GM18517 (cell line): ENCODE measurements around the gene CIAO2B.
"Not testable (repeated sequence)": the region's sequence is repeated elsewhere in the genome, so short reads cannot be mapped to it uniquely, and the experiment has no call there.

Experiments used
- ATAC-seq: cut with Tn5 transposase; IDR thresholded peaks from one replicate; pipeline ENCODE4 v1.9.1; 2021; ENCODE audit warnings: mild to moderate bottlenecking, moderate library complexity; ENCODE audit not compliant: unreplicated experiment

Gene CIAO2B

GRCh38 chr16:66934138-66934838 lies at the start of gene CIAO2B:
Gene CIAO2B, minus strand, starts transcription at chr16:66934402. Its CDS starts 38 bp downstream, at chr16:66934364.
- peak; percentile 51 for ATAC-seq

GRCh38 chr16:66983033-66983432 lies 48.8 kb upstream of the CIAO2B start:
- no peak for ATAC-seq

GRCh38 chr16:66979011-66979717 lies 45.0 kb upstream of the CIAO2B start:
- ATAC-seq: no peak

DNA sequence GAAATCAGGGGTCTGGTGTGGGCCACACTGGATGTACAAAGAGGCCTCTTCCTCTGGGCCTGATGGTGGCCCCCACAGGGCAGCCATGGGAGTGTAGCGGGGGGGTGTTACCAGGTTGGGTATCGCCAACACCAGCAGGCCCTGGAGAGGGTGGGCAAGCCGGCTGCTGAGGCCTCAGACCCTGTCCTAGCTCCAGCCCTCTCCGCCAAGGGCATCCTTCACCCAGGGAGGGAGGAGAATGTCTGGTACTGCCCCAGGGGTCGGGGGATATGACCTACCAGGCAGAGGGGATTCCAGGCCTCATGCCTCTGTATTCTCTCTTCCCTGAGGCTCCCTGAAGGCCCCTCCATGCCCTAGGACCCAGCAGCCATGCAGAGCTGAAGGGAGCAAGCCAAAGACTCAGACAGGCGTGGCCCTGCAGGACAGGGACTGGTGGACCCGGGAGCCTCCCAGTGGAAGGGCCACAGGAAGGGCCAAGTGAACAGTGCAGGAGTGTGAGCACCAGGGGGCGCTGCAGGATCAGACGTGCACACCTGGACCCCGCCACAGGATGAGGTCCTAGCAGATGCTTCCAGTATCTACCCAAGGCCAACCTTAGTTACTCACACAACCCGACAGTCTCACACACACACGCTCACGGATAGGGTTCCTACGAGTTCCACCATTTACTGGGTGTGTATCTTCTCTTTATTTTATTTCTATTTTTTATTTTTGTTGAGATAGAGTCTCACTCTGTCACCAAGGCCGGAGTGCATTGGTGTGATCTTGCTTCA lies 43.3 kb upstream of the CIAO2B start:
- ATAC-seq: no peak

GRCh38 chr16:66976746-66977145 lies 42.5 kb upstream of the CIAO2B start:
- ATAC-seq: no peak

DNA sequence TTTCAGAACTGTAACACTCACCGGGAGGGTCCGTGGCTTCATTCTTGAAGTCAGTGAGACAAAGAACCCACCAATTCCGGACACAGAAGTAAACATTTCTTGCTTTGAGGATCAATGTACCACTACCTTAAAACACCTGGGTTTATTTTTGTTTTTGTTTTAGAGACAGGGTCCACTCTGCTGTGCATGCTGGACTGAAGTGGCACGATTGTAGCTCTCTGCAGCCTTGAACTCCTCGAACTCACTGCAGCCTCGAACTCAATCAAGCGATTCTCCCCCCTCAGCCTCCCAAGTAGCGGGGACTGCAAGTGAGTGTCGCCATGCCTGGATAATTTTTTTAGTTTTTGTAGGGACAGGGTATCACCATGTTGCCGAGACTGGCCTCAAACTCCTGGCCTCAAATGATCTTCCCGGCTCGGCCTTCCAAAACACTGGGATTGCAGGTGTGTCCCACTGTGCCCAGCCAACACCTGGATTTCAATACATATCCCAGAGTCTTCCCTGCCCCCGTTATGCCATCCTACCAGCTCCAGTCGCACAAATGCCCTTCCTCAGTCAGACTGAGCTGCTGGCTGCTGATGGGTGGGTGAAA lies 41.2 kb upstream of the CIAO2B start:
- ATAC-seq: no peak

GRCh38 chr16:66974932-66975246 lies 40.7 kb upstream of the CIAO2B start:
- ATAC-seq: not testable (repeated sequence)

DNA sequence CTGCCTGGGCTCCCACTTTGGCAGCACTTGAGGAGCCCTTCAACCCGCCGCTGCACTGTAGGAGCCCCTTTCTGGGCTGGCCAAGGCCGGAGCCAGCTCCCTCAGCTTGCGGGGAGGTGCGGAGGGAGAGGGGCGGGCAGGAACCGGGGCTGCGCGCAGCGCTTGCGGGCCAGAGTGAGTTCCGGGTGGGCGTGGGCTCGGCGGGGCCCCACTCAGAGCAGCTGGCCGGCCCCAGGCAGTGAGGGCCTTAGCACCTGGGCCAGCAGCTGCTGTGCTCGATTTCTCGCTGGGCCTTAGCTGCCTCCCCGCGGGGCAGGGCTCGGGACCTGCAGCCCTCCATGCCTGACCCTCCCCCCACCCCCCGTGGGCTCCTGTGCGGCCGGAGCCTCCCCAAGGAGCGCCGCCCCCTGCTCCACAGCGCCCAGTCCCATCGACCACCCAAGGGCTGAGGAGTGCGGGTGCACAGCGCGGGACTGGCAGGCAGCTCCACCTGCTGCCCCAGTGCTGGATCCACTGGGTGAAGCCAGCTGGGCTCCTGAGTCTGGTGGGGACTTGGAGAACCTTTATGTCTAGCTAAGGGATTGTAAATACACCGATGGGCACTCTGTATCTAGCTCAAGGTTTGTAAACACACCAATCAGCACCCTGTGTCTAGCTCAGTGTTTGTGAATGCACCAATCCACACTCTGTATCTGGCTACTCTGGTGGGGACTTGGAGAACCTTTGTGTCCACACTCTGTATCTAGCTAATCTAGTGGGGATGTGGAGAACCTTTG lies 40.1 kb upstream of the CIAO2B start:
- not testable (repeated sequence) for ATAC-seq

GRCh38 chr16:66973716-66974115 lies 39.5 kb upstream of the CIAO2B start:
- ATAC-seq: no peak

- ATAC-seq: no peak
Measured at GRCh38 chr16:66972983-66973382, 38.8 kb upstream of the CIAO2B start.

- no peak for ATAC-seq
Measured at GRCh38 chr16:66970775-66971720, 36.8 kb upstream of the CIAO2B start.

- no peak for ATAC-seq
Measured at GRCh38 chr16:66968847-66969246, 34.6 kb upstream of the CIAO2B start.

DNA sequence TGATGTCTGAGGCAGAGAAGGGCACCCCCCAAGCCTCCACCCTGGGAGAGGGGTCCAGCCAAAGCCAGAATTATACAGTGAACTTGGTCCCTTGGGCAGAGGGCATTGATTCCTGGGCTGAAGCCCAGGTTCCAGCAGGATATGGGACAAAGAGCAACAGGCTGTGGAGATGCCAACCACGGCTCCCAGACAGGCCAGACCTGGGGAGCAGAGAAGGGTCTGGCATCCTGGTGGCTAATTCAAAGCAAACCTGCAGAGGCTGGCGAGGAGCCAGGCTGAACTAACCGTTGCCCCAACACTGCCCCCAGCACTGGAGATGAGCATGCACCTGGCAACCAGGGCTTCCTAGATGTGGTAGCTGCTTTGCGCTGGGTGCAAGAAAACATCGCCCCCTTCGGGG lies 29.8 kb upstream of the CIAO2B start:
- ATAC-seq: no peak

DNA sequence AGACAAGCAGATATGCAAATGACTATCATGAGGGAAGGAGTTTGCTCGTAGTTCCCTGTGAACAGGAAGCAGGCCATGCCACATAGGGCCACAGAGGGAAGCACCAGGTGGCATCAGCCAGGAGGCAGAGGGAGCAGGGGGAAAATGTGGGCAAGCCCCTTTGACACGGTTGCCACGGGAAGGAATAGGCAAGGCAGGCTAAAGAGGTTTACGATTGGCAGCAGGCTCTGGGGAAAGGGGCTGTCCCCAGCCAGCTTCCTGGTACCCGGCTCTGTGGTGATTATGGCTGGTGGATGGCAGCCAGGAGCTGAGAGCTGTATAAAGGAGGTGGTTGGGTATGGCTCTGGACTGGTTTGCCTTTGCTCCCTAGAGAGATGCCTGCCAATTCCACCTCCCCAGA lies 27.7 kb upstream of the CIAO2B start:
- no peak for ATAC-seq

DNA sequence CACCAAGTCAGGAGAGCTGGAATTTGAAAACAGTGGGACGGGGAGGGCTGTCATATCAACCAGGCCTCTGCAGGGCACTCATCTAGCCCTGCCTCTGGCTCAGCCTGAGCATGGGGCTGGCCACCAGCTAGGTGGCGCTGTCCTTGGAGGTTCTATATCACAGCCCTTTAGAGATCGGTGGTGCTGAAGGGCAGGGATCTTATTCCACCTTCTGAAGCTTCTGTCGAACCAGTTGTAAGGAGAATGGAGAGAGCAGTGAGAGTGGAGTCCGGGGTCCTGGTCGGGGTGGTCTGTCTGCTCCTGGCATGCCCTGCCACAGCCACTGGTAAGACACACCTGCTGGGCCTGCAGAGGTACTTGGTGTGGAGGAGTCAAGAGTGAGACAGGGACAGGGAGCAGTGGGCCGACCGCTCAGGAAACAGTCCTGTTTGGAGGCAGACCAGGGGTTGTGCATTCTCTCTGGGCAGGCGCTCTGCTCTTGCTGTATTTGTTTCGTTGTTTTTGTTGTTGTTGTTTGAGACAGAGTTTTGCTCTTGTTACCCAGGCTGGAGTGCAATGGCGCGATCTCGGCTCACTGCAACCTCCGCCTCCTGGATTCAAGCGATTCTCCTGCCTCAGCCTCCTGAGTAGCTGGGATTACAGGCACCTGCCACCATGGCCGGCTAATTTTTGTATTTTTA lies 27.0 kb upstream of the CIAO2B start, which contains the start of gene CES3:
TSS of gene CES3 (plus strand) at position 202 of the 680 bp plus-strand sequence. CDS start at position 244, 42 bp downstream.
- ATAC-seq: peak; percentile 81

GRCh38 chr16:66960270-66960669 lies 26.1 kb upstream of the CIAO2B start:
- no peak for ATAC-seq

- ATAC-seq: no peak
Measured at GRCh38 chr16:66959704-66960161, 25.5 kb upstream of the CIAO2B start.

DNA sequence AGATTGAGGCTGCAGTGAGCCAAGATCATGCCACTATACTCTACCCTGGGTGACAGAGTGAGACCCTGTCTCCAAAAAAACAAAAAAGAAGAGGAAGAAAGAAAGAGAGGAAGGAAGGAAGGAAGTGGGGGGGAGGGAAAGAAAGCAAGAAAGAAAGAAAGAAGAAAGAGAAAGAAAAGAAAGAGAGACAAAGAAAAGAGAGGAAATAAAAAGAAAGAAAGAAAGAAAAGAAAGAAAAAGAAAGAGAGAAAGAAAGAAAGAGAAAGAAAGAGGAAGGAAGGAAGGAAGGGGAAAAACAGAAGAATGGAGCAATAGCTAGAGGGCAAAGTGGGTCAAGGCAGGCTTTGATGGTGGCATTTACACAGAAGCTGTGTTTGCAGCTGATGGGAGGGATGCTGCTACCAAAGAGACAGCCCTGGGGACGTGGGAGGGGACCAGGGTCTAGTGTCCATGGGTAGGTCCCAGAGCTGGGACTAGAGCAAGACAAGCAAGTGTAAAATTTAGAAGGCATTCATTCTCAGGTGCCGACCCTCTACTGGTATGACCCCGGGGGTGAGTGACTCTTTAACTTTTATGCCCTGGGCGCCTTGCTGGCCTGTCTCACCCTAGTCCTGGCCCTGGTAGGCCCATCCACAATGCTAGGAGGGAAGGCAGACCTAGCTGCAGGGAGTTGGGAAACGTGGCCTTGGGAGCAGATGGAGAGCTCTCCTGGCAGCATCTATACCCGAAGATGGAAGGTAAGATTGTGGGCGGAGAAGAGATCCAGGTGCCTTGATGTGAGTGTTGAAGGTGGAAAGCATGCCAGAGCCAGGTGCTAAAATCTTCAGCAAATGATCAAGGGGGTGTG lies 24.9 kb upstream of the CIAO2B start:
- no peak for ATAC-seq
